ENCODE measurements around the gene PNO1.

PNO1 gene

DNA sequence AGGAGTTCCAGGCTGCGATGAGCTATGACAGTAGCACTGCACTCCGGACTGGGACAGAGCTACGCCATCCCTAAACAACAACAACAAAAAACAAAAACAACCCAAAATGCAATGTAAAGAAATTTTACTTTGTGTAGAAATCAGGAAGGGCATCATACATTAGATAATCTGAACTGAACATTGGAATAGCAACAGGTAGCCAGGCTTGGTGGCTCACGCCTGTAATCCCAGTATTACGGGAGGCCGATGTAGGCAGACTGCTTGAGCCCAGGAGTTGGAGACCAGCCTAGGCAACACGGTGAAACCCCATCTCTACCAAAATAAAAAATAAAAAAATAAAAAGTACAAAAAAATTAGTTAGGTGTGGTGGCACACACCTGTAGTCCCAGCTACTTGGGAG is 2.1 kb upstream of the PNO1 start:
- no peak for TF ChIP-seq NFIC (IDR thresholded peaks at IDR 0.05)
- no peak for TF ChIP-seq CEBPB (IDR thresholded peaks at IDR 0.05)
- no peak for TF ChIP-seq EP300 (IDR thresholded peaks at IDR 0.05; ENCODE audit: borderline replicate concordance)

DNA sequence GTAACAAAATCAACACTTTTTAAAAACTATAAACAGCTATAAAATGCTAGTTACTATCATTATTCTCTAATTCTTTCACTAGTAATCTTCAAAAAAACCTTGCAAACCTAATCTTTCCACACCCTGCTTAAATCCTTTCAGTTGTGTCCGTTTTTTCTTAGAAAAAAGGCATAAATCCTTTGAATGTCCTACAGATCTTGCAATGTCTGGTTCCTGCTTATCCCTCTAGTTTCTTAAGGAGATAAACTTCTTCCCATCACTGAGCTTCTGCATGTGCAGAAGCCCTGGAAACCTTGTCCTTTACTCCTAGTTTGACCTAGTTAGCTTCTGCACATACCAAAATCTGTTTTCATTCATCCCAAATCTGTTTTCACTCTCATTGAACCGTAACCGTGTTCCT is 1.3 kb upstream of the PNO1 start:
- TF ChIP-seq TEAD4 (IDR thresholded peaks at IDR 0.05), result no peak
- no peak for TF ChIP-seq EP300 (IDR thresholded peaks at IDR 0.05; ENCODE audit: borderline replicate concordance)
- TF ChIP-seq ZBTB7A (IDR thresholded peaks at IDR 0.05; ENCODE audit: low read depth), result no peak
- TF ChIP-seq CREB1 (IDR thresholded peaks at IDR 0.05; ENCODE audit: low read depth), result no peak
- TF ChIP-seq, protein P1, sequence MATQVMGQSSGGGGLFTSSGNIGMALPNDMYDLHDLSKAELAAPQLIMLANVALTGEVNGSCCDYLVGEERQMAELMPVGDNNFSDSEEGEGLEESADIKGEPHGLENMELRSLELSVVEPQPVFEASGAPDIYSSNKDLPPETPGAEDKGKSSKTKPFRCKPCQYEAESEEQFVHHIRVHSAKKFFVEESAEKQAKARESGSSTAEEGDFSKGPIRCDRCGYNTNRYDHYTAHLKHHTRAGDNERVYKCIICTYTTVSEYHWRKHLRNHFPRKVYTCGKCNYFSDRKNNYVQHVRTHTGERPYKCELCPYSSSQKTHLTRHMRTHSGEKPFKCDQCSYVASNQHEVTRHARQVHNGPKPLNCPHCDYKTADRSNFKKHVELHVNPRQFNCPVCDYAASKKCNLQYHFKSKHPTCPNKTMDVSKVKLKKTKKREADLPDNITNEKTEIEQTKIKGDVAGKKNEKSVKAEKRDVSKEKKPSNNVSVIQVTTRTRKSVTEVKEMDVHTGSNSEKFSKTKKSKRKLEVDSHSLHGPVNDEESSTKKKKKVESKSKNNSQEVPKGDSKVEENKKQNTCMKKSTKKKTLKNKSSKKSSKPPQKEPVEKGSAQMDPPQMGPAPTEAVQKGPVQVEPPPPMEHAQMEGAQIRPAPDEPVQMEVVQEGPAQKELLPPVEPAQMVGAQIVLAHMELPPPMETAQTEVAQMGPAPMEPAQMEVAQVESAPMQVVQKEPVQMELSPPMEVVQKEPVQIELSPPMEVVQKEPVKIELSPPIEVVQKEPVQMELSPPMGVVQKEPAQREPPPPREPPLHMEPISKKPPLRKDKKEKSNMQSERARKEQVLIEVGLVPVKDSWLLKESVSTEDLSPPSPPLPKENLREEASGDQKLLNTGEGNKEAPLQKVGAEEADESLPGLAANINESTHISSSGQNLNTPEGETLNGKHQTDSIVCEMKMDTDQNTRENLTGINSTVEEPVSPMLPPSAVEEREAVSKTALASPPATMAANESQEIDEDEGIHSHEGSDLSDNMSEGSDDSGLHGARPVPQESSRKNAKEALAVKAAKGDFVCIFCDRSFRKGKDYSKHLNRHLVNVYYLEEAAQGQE (IDR thresholded peaks at IDR 0.05; ENCODE audit: low read depth), result no peak
- no peak for TF ChIP-seq YY1 (IDR thresholded peaks at IDR 0.05; ENCODE audit: low read depth)
- TF ChIP-seq TAF1 (IDR thresholded peaks at IDR 0.05; ENCODE audit: low read depth), result no peak
- no peak for TF ChIP-seq FOXM1 (IDR thresholded peaks at IDR 0.05; ENCODE audit: borderline replicate concordance, low read depth)
- TF ChIP-seq EGR1 (IDR thresholded peaks at IDR 0.05), result no peak
- no peak for TF ChIP-seq NFIC (IDR thresholded peaks at IDR 0.05)

DNA sequence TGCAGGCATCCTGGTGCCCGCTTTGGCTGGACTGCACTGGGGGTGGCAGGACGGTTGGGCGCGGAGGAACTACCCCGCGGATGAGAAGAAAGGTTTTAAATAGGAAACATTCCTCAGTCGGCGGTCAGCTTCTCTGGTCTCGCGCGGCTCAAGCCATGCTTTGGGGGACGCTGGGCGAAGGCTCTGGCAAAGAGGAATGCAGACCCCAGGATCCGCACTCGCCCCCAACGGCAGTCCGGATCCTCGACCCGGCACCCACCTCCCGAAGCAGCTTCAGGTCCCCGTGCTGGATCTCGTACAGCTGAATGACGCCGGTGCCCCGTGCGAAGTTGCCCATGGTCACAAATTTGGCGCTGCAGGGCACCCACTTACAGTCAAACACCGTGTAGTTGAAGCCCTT is 686 bp upstream of the PNO1 start:
- TF ChIP-seq RAD21 (IDR thresholded peaks at IDR 0.05; ENCODE audit: low read depth), result no peak
- no peak for TF ChIP-seq ZBTB7A (IDR thresholded peaks at IDR 0.05; ENCODE audit: low read depth)
- TF ChIP-seq, protein P1 (IDR thresholded peaks at IDR 0.05; ENCODE audit: low read depth), result no peak
- no peak for TF ChIP-seq TCF12 (IDR thresholded peaks at IDR 0.05; ENCODE audit: low read depth)
- no peak for TF ChIP-seq EGR1 (IDR thresholded peaks at IDR 0.05)
- no peak for TF ChIP-seq TEAD4 (IDR thresholded peaks at IDR 0.05)
- TF ChIP-seq FOXM1 (IDR thresholded peaks at IDR 0.05; ENCODE audit: borderline replicate concordance, low read depth), result no peak
- no peak for TF ChIP-seq MAX (IDR thresholded peaks at IDR 0.05)
- no peak for TF ChIP-seq EP300 (IDR thresholded peaks at IDR 0.05; ENCODE audit: borderline replicate concordance)
- no peak for TF ChIP-seq TAF1 (IDR thresholded peaks at IDR 0.05; ENCODE audit: low read depth)
- TF ChIP-seq YY1 (IDR thresholded peaks at IDR 0.05; ENCODE audit: low read depth), result no peak
- TF ChIP-seq, protein P2, sequence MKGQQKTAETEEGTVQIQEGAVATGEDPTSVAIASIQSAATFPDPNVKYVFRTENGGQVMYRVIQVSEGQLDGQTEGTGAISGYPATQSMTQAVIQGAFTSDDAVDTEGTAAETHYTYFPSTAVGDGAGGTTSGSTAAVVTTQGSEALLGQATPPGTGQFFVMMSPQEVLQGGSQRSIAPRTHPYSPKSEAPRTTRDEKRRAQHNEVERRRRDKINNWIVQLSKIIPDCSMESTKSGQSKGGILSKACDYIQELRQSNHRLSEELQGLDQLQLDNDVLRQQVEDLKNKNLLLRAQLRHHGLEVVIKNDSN (IDR thresholded peaks at IDR 0.05), result no peak
- no peak for TF ChIP-seq CREB1 (IDR thresholded peaks at IDR 0.05; ENCODE audit: low read depth)
- TF ChIP-seq CEBPB (IDR thresholded peaks at IDR 0.05), result no peak
- TF ChIP-seq NFIC (IDR thresholded peaks at IDR 0.05), result no peak

- no peak for TF ChIP-seq RAD21 (IDR thresholded peaks at IDR 0.05; ENCODE audit: low read depth)
- no peak for TF ChIP-seq TCF12 (IDR thresholded peaks at IDR 0.05; ENCODE audit: low read depth)
- no peak for TF ChIP-seq TEAD4 (IDR thresholded peaks at IDR 0.05)
- TF ChIP-seq YY1 (IDR thresholded peaks at IDR 0.05; ENCODE audit: low read depth), result no peak
- TF ChIP-seq FOXM1 (IDR thresholded peaks at IDR 0.05; ENCODE audit: borderline replicate concordance, low read depth), result no peak
- no peak for TF ChIP-seq NFIC (IDR thresholded peaks at IDR 0.05)
- no peak for TF ChIP-seq ZBTB7A (IDR thresholded peaks at IDR 0.05; ENCODE audit: low read depth)
- TF ChIP-seq CREB1 (IDR thresholded peaks at IDR 0.05; ENCODE audit: low read depth), result no peak
- TF ChIP-seq EP300 (IDR thresholded peaks at IDR 0.05; ENCODE audit: borderline replicate concordance), result no peak
- TF ChIP-seq, protein P1 (IDR thresholded peaks at IDR 0.05; ENCODE audit: low read depth), result no peak
- TF ChIP-seq CEBPB (IDR thresholded peaks at IDR 0.05), result no peak
- TF ChIP-seq TAF1 (IDR thresholded peaks at IDR 0.05; ENCODE audit: low read depth), result no peak
These were observed 403 bp downstream of the PNO1 start for GRCh38 chr2:68158134-68158447.

- TF ChIP-seq TEAD4 (IDR thresholded peaks at IDR 0.05), result no peak
- no peak for TF ChIP-seq MAX (IDR thresholded peaks at IDR 0.05)
These were observed 6.0 kb downstream of the PNO1 start for GRCh38 chr2:68163641-68164040.

GRCh38 chr2:68167186-68167585 is 9.5 kb downstream of the PNO1 start:
- TF ChIP-seq CREB1 (IDR thresholded peaks at IDR 0.05; ENCODE audit: low read depth), result no peak
- TF ChIP-seq YY1 (IDR thresholded peaks at IDR 0.05; ENCODE audit: low read depth), result no peak
- TF ChIP-seq TEAD4 (IDR thresholded peaks at IDR 0.05), result no peak
- no peak for TF ChIP-seq TCF12 (IDR thresholded peaks at IDR 0.05; ENCODE audit: low read depth)
- TF ChIP-seq, protein P2 (IDR thresholded peaks at IDR 0.05), result no peak
- TF ChIP-seq CEBPB (IDR thresholded peaks at IDR 0.05), result no peak
- no peak for TF ChIP-seq ZBTB7A (IDR thresholded peaks at IDR 0.05; ENCODE audit: low read depth)
- TF ChIP-seq TAF1 (IDR thresholded peaks at IDR 0.05; ENCODE audit: low read depth), result no peak
- TF ChIP-seq FOXM1 (IDR thresholded peaks at IDR 0.05; ENCODE audit: borderline replicate concordance, low read depth), result no peak
